ENCODE data around the gene ZNF536.
"Not testable (repeated sequence)": the region's sequence is repeated elsewhere in the genome, so short reads cannot be mapped to it uniquely, and the experiment has no call there.

The ZNF536 gene

DNA sequence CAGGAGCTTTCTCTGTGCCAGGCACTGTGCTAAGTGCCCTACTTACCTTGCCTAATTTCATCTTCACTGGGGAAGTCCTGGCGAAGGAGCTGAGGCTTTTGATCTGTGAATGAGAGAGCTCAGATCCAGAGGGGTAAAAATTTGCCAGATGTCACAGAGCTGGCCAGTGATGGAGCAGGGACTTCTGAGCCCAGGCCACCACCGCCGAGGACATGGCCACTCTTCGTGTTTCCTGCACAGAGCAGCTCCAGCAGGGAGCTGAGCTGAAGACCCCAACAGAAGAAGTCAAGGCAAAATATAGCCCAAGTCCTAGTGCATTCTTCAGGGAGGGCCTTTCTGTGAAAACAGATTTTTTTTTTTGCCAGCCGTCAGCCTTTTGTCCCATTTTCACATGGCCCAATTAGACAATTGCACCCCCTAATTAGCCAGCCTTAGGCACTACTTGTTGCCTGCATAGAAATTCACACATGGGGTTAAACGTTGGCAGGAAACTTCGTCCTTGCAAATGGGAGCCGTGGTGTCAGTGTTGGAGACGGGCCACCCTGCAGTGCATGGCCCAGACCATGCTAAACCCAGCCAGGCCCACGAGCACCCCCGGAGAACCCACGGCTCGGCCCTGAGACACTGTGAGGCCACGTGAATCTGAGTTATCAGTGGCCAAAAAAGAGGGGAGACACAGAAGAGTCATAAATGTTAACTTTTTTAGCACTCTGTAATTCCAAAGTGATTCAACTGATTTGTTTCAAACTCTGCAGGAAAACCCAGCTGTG lies 7.8 kb downstream of the ZNF536 start:
- H3K4me3 ChIP-seq (ENCODE audit: low read length) = no peak overlapping the region
- no peak for DNase-seq (ENCODE audit: low read depth, low spot score)

GRCh38 chr19:30381366-30381765 lies 9.2 kb downstream of the ZNF536 start:
- no peak overlapping the region for H3K4me3 ChIP-seq (ENCODE audit: low read length)
- DNase-seq (ENCODE audit: low read depth, low spot score) = no peak

GRCh38 chr19:30385174-30385573 lies 13.0 kb downstream of the ZNF536 start:
- no peak for DNase-seq (ENCODE audit: low read depth, low spot score)
- H3K4me3 ChIP-seq (ENCODE audit: low read length) = no peak overlapping the region

GRCh38 chr19:30385666-30386065 lies 13.5 kb downstream of the ZNF536 start:
- H3K4me3 ChIP-seq (ENCODE audit: low read length) = no peak overlapping the region
- DNase-seq (ENCODE audit: low read depth, low spot score) = no peak

GRCh38 chr19:30386551-30387143 lies 14.5 kb downstream of the ZNF536 start:
- no peak overlapping the region for H3K4me3 ChIP-seq (ENCODE audit: low read length)
- DNase-seq (ENCODE audit: low read depth, low spot score) = no peak

DNA sequence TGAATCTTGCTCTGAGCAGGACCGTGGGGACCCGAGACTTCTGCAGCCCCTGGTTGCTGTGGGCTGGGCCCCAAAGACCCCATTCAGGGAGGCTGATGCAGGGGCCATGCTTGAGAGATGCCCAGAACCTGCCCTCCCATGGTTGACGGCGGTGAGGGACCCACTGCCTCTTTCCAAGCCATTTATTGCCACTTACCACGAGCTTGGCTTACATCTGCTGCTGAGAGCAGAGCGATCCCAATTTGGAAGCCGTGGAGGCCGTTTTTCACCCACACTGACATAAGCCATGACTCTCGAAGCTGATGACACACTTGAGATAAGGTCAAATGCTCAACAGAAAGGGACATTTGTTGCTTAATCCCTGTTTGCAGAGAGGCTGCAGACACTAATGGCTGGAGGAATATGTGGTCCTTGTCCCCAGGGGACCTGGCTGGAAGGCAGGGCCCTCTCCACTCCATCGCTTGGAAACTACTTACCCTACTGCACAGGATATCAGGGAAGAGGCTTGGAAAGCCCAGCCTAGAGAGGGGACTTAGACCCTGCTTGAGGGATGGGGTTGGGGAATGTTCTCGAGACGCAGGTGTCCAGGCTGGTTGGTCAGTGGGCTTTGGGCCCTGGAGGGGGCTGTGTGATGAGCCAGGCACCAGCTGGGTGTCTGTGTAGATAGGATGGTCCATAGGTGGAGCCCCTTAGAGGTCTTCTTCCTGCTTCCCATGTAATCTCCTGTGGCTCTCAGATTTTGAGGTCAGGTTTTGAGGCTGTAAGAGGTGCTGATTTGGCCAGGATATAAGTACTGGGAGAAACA lies 15.3 kb downstream of the ZNF536 start:
- DNase-seq (ENCODE audit: low read depth, low spot score) = no peak
- H3K4me3 ChIP-seq (ENCODE audit: low read length) = no peak overlapping the region

GRCh38 chr19:30388327-30388726 lies 16.1 kb downstream of the ZNF536 start:
- DNase-seq (ENCODE audit: low read depth, low spot score) = no peak
- H3K4me3 ChIP-seq (ENCODE audit: low read length) = no peak overlapping the region

GRCh38 chr19:30388819-30389218 lies 16.6 kb downstream of the ZNF536 start:
- DNase-seq (ENCODE audit: low read depth, low spot score) = no peak
- H3K4me3 ChIP-seq (ENCODE audit: low read length) = no peak overlapping the region

DNA sequence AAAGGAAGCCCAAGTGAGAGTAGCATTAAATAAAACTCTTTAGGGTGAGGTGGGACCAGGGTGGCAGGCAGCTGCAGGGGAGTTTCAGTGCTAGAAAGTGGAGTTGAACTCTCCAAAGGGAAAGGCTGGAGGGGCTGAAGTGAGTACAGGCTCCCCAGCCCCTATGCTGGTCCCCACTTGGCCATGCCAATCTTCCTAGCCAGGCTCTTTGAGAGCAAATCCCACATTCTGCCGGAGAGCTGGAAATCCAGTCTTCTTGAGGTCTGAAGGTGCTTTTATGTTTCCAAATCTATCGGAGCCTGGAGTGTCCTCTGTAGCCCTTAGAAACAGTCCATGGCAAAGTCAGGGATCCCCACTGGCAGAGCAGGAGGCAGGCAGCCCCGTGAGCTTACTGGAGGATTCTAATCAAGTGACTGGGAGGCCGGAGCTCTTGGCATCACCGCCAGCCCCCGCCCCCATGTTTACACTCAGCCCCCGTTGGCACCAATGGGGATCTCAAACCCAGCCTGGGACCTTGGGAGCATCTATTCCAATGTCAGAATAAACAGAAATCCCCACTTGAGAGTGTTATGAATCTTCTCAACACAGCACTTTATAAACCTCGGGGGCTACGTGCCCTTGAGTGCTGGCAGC lies 18.3 kb downstream of the ZNF536 start:
- no peak overlapping the region for H3K4me3 ChIP-seq (ENCODE audit: low read length)
- no peak for DNase-seq (ENCODE audit: low read depth, low spot score)

DNA sequence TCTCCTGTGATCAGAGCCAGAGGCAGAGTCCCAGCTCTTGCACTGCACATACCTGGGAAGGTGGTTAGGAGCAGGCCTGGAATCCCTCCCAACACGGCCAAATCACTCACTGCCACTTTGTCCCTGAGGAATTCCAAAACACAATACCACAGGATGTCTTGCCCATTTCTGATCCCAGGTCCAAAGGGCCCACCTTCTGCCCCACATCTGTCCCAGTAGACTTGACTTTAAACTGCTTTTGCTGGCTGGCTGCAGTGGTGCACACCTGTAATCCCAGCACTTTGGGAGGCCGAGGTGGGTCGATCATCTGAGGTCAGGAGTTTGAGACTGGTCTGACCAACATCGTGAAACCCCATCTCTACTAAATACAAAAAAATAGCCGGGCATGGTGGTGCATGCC lies 18.9 kb downstream of the ZNF536 start:
- no peak overlapping the region for H3K4me3 ChIP-seq (ENCODE audit: low read length)
- no peak for DNase-seq (ENCODE audit: low read depth, low spot score)

DNA sequence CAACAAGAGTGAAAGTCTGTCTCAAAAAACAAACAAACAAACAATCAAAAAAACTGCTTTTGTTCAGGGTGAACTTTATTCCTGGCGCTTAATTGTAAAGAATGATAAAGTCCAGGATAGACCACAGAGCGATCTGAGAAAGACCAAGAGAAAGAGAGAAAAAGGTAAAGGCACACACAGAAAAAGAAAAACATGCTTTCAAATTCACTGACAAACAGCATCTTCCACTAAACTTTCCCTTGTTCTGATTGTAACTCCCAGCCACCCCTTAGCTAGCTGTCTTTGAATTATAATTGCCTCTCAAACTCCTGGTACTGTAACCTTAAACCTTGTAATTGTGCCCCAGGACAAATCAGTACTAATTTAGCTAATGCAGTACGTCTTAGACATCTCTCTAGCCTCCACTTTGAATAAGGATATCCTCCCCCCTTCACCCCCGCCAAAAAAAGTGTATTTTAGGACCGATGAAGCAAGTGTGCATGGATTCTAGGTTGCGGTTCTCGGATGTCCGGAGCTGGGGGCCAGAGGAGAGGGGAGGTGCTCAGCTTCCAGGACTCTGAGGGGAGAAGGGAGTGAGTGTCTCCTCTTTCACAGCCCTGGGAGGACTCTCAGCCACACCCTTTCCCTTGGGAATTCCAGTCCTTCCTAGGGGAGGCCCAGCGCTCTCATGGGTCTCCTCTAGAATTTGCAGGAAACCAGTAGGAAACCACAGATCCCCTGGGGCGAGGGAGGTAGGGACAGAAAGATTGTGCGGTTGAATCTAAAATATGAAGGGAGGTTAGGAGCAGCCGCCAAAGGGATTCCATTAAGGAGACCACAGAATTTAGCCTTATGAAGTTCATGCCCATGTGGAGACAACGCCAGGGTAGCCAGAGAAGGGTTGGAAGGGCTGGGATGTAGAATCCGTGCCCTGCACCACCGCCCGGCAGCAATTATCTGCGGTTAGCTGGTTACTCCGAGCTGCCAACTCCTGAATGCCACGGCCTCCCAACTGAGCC lies 19.7 kb downstream of the ZNF536 start:
- DNase-seq (ENCODE audit: low read depth, low spot score) = no peak
- no peak overlapping the region for H3K4me3 ChIP-seq (ENCODE audit: low read length)

DNA sequence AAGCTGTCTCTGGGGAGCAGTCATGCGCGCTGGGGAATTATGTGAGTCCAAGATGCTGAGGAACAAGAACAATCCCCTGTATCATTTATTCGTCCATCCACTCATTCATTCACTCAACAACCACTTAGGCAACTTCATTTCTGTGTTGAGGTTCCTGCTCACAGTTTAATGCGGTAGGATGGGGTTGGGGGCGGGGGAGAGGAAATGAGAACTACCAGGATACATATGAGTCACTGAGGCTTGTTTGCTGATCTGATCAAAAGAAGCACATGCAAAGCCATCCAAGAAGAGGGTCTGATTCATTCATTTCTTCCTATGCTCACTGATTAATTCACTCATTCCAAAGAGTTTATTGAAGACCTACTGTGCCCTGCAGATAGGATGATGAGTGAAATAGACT lies 20.9 kb downstream of the ZNF536 start:
- DNase-seq (ENCODE audit: low read depth, low spot score) = peak; percentile 12
- H3K4me3 ChIP-seq (ENCODE audit: low read length) = no peak overlapping the region

GRCh38 chr19:30393729-30394480 lies 21.7 kb downstream of the ZNF536 start:
- H3K4me3 ChIP-seq (ENCODE audit: low read length) = no peak overlapping the region
- no peak for DNase-seq (ENCODE audit: low read depth, low spot score)

GRCh38 chr19:30394481-30395151 lies 22.4 kb downstream of the ZNF536 start:
- H3K4me3 ChIP-seq (ENCODE audit: low read length) = no peak overlapping the region
- DNase-seq (ENCODE audit: low read depth, low spot score) = no peak

GRCh38 chr19:30395283-30395682 lies 23.1 kb downstream of the ZNF536 start:
- no peak for DNase-seq (ENCODE audit: low read depth, low spot score)
- no peak overlapping the region for H3K4me3 ChIP-seq (ENCODE audit: low read length)

GRCh38 chr19:30398539-30398938 lies 26.4 kb downstream of the ZNF536 start:
- DNase-seq (ENCODE audit: low read depth, low spot score) = not testable (repeated sequence)

DNA sequence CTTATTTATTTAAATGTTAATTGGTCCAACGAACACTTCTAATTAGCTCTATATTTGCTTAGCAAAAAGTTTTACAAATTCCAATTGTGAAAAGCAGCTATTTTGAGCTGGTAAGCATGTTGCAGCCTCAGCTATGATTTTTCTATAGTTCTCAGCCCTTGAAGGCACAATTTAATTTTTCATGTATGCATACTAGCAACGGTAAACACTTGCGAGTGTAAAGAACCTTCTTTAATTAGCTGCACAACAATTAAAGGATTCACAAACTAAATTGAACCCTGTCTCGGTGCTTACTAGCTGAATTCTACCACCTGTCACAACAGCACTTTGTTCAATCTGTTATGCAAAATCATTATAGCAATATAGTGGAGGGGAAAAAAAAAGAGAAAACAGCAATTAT lies 29.8 kb downstream of the ZNF536 start:
- H3K4me3 ChIP-seq (ENCODE audit: low read length) = no peak overlapping the region
- no peak for DNase-seq (ENCODE audit: low read depth, low spot score)

More at GRCh38 chr19:30398539-30398938, 26.4 kb downstream of the ZNF536 start:
- H3K4me3 ChIP-seq (ENCODE audit: low read length) = not testable (repeated sequence)
